ENCODE results near the gene SAMD4A.

SAMD4A gene

DNA sequence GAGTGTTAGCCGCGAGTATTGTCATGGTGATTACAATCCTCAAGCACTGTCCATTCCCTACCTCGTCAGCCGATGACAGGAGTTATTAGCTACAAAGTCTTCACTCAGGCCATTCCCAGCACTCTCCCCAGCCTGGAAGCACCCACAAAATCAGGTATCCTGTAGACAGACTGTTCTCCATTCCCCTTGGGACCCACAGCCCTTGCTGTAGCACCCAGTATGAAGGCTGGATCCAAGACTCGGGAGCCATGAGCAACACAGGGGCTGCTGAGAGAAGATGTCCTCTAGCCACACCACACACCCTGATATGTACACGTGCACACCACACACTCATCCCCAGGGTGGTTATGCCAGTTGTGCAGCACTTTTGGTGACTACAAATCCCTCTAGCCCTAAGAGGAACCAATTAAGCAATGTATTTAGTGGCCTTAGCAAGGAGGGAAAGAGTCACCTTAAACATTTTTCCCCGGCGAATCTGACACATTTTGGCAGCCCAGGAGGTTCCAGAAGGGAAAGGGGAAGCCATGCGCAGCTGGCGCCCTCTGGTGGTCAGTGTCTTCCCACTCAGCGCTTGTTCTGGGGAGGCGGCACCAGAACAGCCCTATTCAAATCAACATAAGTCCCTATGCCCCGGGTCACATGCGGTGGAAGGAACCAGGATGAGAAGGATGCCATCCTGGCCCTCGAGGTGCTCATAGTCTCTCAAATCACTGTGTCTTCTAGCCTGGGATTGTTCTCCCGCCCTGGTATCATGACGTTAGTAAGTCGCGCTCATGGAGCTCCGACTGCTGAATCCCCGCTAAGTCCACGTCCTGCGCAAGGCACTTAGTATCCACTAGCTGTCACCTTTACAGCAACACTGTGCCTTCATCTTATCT, 238.8 kb downstream of the SAMD4A start:
- peak; percentile 64 for DNase-seq (ENCODE audit: low spot score)

DNA sequence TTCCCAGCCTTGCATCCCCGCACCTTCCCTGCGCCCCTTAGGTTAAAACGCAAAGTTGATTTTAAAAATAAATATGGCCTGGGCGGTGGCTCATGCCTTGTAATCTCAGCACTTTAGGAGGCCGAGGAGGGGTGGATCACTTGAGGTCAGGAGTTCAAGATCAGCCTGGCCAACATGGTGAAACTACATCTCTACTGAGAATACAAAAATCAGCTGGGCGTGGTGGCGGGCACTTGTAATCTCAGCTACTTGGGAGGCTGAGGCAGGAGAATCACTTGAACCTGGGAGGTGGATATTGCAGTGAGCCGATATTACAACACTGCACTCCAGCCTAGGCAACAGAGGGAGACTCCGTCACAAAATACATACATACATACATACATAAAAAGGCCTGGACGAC, 239.7 kb downstream of the SAMD4A start:
- DNase-seq (ENCODE audit: low spot score) = no peak

DNA sequence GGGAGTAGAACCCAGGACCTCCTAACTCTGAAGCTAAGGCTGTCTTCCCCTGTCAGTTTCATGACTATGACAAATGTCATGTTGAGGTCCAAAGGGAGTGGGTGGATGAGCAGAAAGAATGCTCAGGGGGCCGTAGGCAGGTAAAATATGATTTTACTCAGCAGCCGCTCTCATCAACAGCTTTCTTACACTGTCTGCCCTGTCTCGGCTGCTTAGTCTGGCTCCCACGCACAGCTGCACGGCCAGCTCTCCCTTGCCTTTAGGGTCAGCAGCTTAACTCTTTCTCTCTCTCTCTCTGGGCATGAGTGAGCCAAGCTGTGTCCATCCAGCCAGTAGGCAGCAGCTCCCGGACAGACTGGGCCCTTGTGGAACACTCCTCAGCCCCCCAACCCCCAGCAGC, 240.5 kb downstream of the SAMD4A start:
- no peak for DNase-seq (ENCODE audit: low spot score)

DNA sequence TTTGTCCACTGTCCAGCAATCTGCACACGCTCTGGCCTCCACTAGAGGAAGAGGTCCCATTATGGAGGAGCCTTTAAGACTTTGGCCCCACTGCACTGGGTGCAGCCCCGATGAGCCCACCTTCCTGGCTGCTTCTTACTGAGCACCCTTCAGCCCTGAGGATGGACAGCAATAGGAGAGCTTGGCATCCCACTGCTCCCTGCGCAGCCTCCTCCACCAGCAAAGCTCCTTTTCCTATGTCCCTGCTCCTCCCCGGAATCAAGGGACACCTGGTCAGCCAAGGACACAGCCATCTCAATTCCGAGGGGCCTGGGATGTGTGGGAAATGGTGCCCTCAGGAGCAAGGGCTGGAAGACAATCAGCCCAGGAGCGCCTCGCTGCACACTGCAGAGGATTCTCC, 241.0 kb downstream of the SAMD4A start:
- DNase-seq (ENCODE audit: low spot score) = no peak

DNA sequence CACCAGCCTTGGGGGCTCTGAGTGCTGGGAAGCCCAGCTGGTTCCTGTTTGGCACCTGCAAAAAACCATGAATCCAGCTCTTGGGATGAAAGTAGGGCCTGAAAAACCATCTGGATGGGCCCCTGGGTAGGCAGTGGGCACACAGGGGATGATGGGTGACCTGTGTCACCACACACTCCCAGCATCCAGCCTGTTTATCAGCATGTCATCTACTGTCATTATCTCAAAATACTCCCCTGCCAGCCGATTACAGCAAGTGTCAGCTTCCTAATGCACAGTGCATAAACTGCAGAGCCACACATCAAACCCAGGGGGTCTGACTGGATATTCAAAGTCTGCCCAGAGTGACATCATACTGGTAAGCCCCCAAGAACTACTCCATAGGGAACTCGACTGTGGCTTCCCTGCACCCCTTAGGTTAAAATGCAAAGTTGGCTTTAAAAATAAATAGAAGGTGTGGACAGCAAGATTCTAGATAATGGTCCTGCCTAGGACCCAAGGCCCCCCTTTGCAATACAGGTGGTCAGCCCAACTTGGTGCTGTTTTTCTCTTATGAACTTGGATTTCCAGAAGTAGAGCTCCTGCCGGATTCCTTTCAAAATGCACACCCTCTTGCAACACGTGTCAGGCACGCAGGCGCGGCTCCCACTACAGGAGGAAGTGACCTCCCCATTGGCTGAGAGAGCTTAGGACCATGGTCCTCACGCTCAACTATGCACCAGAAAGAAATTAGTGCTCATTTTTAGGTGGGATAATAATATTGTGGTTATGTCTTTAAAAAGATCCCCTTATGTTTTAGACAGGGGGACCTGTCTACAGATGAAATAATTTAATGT, 241.6 kb downstream of the SAMD4A start:
- DNase-seq (ENCODE audit: low spot score) = no peak

DNA sequence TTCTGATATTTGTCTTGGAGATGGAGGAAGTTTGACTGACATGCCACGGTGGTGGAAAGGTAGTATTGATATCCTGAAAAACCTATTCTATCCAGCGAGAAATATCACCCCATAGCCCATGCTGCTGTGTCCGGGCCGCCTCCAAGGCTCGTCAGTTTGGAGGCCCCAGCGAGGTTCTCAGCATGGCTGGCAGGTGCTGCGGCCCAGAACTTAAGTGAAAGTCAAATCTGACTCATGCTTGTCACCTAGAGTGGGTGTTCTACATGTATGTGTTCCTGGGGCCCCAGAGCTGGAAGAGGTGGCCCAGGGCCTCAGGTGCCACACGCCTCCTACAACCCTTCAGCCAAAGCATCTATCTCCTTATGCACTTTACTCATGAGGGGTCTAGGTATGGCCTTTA, 242.8 kb downstream of the SAMD4A start:
- no peak for DNase-seq (ENCODE audit: low spot score)

DNA sequence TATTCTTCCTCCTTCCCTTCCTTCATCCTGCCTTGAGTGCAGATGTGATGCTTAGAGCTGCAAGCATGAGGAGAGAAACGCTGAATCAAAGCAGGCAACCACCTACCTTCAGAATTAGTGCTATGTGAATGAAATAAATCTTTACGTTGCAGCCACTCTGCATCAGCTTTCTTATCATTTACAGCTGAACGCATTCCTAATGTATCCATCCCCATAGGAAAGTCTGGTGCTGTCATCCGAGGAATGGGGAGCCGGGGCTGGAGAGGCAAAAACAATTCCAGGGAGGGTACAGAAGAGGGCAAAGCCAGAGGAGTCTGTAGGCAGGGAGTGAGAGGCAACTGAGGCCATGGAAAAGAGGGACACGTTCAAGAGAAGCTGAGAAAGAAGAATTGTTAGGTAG, 245.7 kb downstream of the SAMD4A start:
- DNase-seq (ENCODE audit: low spot score) = no peak

DNA sequence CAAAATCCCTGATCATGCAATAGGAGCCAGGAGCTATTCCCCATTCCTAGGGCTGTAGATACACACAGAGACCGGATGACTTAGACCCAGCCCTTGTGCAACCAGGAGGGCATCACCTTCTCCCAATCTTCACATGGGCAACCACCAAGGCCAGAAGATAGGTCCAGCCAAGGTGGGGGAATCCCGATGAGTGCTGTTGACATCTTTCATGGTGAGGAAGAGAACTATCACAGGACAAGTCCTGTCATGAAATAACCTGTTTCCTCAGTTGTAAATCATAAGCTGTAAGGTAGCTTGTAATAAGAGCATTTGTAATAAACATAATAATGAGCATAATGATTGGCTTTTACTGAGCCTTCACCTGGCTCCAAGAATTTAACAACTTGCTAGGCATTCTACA, 246.2 kb downstream of the SAMD4A start:
- no peak for DNase-seq (ENCODE audit: low spot score)

DNA sequence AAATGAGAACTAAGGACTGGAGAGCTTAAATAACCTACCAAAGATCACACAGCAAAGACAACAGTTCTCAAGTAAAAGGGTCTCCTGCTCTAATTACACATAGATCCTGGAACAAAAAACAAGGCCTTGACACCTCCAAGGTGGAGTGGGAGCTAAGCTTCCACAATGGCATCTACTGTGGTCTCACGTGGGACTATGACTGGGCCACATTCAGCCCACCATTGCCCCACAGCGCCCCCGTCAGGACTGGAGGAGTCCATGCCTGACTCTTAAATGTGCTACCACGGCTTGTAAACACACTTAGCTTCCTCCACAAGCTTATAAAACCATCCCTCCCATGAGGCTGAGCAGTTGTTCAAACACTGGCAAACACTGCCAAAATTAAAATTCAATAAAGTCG, 247.1 kb downstream of the SAMD4A start:
- DNase-seq (ENCODE audit: low spot score) = no peak

DNA sequence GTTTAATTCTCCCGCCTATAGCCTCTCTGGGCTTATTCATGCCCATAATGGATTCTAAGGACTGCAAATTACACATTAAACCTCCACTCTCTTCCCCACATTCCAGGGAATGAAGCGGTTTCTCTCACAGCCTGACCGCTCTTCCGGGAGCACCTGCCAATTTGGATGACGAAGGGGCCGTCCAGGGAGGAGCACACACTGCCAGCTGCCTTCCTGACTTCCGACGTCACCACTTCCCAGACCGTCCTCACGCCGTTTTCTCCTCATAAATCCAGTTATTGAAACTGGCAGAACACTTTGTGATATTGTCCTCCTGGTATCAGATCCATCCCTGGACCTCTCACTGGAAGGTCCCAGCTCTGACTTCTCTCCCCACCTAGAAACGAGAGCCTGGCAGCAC, 248.1 kb downstream of the SAMD4A start:
- no peak for DNase-seq (ENCODE audit: low spot score)

DNA sequence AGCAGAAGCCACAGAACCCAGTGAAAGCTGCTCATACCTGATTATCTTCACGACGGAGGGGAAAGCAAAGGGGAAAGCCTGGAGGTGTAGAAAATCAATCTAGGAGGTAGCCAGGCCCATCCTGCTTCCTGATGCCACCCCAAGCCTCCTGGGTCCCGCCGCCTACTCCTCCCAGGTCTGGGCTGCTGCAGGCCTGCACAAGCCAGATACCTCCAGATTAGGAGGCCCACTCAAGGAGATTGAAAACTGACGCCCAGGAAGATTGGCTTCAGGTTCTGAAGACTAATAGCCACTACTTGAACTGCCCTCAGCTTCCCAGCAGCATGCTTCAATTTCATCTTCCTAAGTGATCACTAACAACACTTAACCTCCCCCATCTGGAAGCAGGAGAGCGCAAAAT, 248.6 kb downstream of the SAMD4A start:
- DNase-seq (ENCODE audit: low spot score) = no peak

DNA sequence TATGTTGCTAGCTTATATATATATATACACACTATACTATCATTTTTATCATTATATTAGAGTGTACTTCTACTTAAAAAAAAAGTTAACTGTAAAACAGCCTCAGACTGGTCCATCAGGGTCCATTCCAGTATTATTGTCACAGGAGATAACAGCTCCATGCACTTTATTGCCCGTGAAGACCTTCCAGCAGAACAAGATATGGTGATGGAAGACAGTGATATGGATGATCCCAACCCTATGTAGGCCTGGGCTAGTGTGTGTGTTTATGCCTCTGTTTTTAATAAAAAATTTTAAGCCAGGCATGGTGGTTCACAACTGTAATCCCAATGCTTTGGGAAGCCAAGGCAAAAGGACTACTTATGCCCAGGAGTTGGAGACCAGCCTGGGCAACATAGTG, 249.5 kb downstream of the SAMD4A start:
- no peak for DNase-seq (ENCODE audit: low spot score)

DNA sequence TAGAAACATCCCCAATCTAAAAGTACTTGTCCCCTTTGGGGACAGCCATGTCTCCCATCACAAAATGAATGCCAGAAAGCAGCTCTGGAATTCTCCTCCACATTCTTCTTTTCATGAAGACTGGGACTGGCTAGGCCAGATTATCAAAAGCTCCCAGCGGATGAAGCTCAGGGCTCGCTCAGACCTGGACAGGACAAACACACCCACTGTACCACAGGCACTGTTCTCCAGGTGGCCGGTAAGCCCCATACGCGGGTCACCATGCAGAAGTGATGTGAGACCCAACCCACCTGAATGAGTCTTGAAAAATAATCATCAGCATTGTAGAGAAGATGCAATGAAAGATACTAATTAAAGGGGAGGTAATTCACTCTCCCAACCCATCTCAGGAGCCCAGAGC, 250.6 kb downstream of the SAMD4A start:
- no peak for DNase-seq (ENCODE audit: low spot score)

DNA sequence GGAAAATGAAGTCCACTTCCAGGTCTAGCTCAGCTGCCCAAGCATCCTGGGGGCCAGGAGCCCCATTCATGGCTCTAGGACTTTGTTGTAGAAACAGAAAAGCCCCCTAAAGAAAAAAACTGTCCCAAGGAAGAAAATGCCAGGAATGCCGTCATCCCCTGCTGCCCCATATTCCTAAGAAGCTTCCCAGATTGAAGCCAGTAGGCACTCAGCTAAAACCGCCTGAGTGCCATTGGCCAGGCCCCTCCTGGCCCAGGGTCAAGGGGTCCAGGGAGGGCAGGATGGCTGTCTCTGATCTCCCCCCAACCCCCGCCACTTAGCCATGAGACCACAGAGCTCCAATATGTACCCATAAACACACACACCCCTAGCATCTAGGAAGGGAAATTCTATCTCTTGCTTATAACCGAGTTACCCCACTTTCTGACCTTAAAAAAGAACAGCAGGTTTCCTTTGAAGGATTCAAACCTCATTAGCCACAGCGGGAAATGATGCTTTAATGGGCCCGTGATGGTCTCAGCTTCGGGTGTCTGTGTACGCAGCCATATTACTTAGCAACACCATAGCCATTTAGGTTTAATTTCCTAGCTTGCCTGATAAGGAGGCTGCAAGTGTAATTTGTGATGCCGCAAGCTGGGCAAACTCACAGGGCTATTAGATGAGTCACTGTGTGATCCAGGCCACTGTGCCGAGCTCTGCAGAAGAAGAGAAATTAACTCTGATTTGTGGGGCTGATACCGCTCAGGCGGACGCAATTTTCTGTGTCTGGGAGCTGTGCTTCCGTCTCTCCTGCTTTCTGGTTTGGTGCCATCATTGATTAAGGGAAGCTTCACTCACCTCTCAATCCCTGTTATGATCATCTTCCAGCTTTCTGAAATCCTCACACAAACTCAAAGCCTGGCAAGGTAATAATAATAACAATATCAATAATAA, 251.5 kb downstream of the SAMD4A start:
- DNase-seq (ENCODE audit: low spot score) = no peak

DNA sequence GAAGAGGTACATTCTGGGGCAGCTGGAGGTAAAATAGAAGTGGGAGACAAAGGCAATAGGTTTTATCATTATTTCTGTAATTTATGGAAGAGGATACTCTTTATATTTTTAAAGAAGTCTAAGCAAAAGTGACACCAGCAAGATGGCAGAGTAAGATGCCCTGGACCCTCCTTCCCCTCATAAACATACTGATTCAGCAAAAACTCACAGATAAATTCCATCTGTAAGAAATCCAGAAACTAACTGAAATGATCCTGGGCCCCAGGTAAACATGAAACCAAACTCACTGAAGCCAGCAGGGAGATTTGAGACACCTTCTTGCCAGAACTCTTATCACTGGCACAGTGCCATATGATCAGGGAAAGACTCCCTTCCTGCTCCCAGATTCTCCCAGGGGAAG, 255.8 kb downstream of the SAMD4A start:
- no peak for DNase-seq (ENCODE audit: low spot score)

DNA sequence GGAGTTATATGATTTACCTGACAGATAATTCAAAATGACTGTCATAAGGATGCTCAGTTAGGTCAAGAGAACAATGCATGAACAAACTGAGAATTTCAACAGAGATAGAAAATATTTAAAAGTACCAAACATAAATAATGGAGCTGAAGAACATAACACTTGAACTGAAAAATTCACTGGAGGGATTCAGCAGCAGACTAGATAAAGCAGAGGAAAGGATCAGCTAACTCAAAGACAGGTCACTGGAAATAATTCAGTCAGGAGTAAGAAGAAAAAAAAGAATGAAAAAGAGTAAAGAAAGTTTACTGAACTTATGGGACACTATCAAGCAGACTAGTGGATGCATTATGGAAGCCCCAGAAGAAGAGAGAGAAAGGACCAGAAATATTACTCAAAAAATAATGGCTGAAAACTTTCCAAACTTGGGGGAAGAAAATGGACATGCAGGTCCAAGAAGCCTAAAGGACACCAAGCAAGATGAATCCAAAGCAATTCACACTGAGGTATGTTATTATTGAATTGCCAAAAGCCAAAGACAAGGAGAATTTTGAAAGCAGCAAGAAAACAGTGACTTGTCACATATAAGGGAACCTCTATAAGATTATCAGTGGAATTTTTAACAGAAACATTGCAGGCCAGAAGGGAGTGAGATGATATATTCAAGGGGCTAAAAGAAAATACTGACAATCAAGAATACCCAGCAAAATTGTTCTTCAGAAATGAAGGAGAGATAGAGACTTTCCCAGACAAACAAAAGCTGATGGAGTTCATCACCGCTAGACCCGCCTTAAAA, 257.0 kb downstream of the SAMD4A start:
- DNase-seq (ENCODE audit: low spot score) = no peak

DNA sequence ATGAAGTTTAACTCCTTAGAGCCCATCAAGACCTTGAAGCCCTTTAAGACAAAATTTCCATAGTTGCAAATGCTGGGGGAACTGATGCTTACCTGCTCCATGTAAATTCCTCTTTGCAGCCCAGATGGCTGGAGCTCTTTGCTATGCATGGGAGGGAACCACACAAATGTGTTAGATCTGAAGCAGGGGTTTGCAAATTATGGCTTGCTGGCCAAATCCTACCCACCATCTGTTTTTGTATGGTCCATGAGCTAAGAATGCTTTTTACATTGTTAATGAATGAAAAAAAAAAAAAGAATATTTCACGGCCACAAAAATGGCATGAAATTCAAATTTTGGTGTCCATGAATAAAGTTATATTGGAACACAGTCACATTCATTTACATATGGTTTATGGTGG, 261.1 kb downstream of the SAMD4A start:
- DNase-seq (ENCODE audit: low spot score) = no peak

DNA sequence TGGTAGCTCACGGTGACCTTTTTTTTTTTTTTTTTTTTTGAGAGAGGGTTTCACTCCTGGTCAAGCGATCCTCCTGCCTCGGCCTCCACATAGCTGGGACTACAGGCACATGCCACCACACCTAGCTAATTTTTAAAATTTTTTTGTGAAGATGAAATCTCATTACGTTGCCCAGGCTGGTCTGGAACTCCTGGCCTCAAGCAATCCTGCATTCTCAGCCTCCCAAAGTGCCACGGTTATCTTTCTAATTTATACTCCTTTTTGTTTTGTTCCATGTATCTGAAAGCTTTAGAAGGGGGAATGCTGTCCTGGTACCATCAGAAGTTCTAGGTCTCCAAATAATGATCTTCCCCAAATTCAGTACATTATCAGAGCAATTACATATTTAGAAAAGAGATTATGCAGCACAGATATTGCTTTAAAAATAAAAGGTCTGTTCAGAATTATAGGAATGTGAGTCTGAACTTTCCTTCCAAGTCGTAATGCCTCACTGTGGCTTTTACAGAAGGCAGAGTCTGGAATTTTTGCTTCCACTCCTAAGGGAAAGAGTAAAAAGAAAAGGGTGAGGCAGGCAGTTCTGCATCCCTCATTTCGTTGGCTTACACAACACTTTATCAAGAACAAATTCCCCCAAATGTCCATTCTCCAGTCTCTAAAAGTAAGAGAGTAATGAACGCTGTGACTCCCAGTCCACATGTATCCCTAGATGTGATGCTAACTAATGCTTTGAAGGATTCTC, 262.7 kb downstream of the SAMD4A start:
- no peak for DNase-seq (ENCODE audit: low spot score)

DNA sequence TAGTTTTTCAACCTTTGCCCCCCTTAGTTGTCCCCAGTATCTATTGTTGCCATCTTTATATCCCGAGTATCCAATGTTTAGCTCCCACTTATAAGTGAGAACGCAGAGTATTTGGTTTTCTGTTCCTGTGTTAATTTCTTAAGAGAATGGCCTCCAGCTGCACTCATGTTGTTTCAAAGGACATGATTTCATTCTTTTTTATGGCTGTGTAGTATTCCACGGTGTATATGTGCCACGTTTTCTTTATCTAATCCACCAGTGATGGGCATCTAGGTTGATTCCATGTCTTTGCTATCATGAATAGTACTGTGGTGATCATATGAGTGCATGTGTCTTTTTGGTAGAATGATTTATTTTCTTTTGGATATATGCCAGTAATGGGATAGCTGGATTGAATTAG, 263.7 kb downstream of the SAMD4A start:
- DNase-seq (ENCODE audit: low spot score) = no peak

DNA sequence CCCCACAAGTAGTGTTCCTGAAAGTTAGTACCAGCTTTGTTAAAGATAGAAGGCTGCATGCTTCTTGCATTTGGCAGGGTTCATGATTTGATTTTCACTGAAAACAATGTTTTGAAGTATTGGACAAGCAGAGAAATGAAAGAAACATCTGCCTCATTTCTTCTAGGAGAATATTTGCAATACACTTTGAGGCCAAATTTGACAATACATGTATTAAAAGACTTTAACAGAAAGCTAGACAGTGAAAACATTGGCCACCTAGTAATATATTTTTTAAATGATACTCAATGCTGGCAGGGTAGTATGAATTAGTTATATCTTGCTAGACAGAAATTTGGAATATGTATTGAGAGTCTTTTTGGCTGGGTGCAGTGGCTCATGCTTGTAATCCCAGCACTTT, 267.2 kb downstream of the SAMD4A start:
- DNase-seq (ENCODE audit: low spot score) = no peak

DNA sequence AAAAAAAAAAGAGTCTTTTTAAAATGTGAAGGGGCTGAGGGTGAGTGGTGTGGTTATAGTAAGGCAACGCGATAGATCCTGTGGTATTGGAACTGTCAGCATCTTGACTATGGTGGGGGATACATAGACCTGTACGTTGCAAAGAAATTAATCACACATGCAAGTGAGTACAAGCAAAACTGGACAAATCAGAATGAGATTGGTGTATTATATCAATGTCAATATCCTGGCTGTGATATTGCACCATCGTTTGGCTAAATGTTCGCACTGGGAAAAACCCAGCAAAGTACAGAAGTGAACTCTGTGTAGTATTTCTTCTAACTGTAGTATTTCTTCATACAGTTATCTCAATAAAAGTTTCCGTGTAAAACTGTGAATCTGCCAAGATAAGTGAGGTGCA, 267.8 kb downstream of the SAMD4A start:
- DNase-seq (ENCODE audit: low spot score) = no peak

Data from COLO829 (cell line).